GM18519 (cell line): ENCODE measurements around the gene IL17RA.
A peak's percentile ranks its signal among the peaks of the same experiment; 100 is the strongest.

Experiments used
- ATAC-seq: cut with Tn5 transposase; IDR thresholded peaks from one replicate; pipeline ENCODE4 v1.9.1; 2021; ENCODE audit warnings: mild to moderate bottlenecking, moderate library complexity; ENCODE audit not compliant: unreplicated experiment, low FRiP score

IL17RA gene

DNA sequence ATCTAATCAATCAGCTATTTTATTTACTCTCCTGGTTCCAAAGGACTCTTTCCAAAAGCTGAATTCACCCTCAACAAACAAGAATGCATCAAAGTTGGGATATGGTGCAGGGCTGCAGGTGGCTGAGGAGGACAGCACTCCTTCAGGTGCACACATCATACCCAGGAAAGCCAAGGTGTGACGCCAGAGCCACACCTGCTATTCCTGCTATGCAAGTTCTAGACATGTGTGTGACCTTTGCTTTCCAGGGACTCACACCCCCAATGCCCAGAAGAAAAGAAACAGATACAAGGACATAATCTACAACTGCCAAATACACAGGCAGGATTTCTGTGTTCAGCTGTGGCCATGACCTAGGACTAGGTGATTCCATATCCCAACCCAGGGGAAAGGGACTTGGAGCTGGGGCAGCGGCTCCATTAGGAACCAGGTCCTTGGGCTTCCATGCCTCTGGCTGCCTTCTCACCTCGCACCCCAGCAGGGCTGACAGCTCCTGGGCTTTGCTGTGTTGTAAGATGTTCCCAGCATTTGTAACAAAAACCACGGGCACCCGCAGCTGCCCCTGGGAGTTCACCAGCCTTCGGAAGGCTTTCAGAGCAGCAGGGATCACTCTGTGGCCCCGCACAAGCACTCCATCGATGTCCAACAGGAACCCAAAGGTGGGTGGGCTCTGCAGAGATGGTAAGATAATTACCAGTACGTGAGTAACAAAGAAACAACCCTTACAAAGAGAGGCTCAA lies 64.4 kb downstream of the IL17RA start:
- no peak for ATAC-seq

DNA sequence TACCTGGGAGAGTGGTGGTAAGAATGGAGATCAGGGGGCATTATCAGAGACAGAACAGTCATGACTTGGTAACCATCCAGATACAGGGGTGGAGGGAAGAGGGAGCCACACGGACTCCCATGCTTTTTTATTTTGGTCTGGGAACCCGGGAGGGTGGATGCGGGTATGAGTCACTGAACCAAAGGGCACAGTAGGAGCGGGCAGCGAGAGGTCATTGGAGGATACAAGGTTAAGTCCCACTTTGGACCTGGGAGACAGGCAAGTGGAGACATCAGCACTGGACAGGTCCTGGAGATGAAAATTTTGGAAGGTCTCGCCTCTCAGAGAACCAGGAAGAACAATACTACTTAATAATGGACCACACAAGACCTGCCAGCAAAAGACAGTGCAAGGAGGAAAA lies 67.5 kb downstream of the IL17RA start:
- ATAC-seq: no peak

DNA sequence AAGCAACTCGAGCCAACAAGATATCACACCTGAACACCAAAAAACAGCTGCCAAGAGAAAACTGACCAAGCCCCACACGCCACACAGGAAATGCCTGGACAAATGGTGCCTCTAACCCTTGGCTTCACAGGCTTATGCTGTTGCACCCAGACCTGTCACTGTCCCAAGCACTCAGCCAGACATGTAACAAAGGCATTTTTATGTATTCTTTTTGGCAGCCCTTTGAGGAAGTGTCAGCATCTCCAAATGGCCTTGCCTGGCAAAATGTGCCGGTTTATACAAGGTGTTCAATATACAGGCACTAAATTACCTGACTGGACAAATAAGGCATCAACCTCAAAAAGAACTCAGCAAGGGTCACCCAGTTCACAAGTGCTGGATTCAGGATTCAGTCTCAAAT lies 68.2 kb downstream of the IL17RA start:
- no peak for ATAC-seq

DNA sequence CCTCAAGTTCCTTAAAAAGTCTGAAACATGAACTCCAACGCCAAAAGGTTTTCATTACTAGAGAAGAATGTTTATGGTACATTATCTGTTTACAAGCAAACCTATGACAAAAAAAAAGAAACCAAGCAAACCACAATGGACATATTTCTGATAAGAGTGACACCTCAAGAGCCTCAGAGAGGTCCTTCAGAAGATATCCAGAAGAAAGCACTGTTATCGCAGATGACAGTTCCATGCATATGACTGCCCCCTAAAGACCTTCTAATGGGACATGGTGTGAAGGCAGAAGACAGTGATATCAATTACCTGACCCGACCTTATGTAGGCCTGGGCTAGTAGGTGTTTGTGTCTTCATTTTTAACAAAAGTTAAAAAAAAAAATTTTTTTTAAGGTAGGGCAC lies 71.1 kb downstream of the IL17RA start:
- ATAC-seq: no peak

DNA sequence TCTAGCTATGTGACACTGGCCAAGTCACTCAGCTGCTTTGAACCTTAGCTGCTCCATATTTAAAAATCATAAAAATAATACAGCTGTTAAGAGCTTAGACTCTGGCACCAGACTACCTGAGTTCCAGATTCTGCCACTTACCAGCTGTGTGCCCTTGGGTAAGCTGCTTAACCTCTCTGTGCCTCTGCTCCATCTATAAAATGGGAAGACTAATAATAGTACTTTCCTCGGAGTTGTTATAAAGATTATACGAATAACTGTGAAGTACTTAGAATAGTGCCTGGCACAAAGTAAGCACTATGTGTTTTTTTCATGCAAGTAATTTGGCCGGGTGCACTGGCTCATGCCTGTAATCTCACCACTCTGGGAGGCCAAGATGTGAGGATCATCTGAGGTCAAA lies 72.9 kb downstream of the IL17RA start:
- no peak for ATAC-seq

DNA sequence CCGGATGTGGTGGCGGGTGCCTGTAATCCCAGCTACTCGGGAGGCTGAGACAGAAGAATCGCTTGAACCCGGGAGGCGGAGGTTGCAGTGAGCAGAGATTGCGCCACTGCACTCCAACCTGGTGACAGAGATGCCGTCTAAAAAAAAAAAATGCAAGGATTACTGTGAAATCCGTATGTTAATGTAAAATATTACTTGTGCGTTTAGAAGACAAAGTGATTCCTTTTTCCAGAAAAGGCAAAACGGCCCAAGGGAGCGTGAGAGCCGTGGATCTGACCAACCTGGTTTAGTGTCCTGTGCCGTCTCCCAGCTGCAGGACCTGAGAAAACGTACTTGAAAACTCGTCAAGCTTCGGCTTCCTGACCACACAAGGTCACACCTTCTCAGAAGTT lies 73.4 kb downstream of the IL17RA start:
- no peak for ATAC-seq

DNA sequence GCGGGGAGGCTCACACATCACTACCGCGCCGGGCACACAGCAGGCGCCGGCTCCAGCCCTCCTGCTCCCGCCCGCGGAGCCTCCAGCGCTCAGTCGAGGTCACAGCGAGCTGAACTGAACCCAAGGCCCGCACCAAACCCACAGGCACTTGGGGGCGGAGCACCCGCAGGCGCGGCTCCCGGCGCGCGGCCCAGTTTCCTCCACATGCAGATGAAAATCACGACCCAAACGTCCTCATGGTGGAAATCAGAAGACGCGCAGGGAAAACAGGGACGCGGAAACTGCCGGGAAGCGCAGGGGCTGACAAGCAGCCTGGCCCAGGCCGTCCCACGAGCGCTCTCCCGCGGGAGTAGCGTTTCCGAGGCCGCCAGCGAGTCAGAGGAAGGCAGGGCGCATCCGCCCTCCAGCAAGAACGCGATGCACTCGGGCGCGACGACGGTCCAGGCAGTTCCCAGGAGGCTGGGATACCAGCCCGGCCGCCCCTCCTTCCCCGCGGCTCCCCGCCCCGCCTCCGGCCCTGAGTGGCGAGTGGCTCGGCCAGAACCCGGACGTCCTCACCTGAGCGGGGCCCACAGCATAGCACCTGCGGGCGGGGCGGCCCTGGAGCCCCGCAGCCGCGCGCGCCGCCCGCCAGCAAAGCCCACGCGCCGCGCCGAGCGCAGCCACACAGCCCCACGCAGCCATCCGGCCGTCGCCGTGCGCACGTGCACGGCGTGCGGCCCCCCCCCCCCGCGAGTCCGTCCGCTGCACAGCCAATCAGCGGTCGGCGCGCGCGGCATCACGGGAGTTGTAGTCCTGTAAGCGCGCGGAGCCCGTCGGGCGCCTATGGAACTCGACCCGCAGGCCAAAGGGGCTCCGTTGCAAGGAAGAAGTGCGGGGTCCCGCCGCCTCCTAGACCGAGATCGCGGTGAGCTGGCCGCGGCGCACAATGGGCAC lies 74.0 kb downstream of the IL17RA start, which contains the start of gene HDHD5:
Gene HDHD5 (minus strand): TSS at position 710 of the 936 bp plus-strand sequence. CDS start 26 bp downstream, at position 684.
- peak; percentile 49 for ATAC-seq

DNA sequence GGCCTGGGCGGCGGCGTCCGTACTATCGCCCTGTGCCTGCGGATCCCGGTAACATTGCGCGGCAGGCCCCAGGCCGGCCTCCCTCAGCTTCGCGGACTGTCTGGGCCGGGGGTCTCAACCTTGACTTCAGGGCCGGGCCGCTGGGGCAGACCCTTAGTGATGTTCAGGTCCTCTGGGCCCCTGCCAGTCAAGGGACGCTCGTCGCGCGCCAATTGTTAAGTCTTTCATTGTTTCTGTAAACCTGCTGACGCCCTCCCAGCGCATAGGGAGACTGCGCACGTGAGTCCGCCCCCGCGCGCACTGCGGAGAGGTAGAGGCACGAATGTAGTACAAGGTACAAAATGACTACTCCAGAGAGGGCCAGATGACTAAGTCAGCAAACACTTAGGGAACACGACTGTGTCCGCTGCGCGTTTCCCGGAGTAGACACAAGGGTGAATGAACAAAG lies 74.7 kb downstream of the IL17RA start:
- peak; percentile 9 for ATAC-seq

DNA sequence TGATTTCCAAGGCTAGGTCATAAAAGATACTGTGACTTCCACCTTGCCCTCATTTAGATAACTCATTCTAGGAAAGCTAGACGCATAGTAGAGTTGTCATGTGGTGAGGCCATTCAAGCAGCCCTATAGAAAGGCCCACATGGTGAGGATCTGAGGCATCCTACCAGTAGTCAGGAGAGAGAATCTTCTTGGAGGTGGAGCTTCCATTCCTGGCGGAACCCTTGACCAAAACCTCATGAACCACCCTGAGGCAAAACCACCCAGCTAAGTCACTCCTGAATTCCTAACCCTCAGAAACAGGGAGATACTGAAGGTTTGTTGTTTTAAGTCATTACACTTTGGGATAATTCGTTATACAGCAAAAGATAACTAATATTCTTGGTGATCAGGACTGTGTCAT lies 77.2 kb downstream of the IL17RA start:
- no peak for ATAC-seq

DNA sequence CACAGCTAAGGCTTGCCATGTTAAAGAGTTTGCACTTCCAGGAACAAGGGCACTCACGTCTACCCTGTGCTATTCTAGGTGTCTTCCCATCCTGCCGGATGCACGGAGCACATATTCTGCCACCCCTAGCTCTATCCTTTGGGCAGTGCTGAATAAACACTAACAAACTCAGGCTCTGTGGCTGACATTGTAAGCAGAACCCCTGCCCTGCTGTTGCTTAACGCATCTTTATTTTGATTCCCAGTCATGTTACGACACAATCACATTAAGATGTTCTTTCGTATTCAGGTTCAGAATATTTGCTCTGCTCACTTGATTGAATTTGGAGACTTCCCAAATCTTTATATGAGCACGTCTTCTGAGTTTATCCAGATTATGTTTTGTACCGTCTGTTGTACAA lies 77.9 kb downstream of the IL17RA start:
- no peak for ATAC-seq

DNA sequence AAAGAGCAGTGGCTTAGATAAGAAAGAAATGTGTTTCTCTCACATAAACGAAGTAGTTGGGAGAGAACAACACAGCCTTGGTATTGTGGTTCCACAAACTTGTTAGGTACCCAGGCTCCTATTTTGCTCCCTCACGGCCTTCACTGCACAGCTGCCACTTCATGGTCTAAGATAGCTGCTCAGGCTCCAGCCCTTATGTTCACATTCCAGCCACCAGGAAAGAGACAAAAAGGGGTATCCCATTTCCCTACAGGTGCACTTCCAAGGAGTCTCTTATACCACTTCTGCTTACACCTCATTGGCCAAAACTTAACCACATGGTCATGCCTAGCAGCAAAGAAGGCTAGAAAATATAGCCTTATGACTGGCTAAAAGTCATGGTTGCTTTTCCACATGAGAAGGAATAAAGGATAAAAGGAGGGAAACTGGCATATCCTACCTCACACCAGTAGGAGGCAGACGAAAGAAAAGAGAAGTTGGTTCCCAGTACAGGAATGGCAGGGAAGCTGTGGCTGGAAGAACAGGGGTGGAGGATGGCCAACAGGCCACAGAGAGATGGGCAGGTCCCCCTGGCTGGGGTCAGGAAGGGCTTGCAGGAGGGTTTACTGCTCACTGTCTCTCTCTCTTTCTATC lies 79.7 kb downstream of the IL17RA start:
- no peak for ATAC-seq
